HepG2 (cell line): ENCODE measurements around the gene COL13A1. TPM values are rescaled to one million over a fixed set of nuclear protein-coding genes. Genes with fewer than 3 reads are reported as not detected.

Experiments
- ATF7-NPFF ChIP-seq: sonication (generic); formaldehyde crosslinking; IDR thresholded peaks from 2 replicates; pipeline ENCODE4 v1.8.1; 2023; ENCODE audit warnings: mild to moderate bottlenecking, low read depth, missing genetic modification reagents, moderate library complexity
- FOSL2 ChIP-seq: sonication (generic); formaldehyde crosslinking; IDR thresholded peaks from 2 replicates; pipeline ENCODE4 v1.4.0; 2020; ENCODE audit warnings: missing genetic modification reagents
- HDAC1 ChIP-seq: sonication (generic); formaldehyde crosslinking; IDR thresholded peaks from 2 replicates; pipeline ENCODE4 v1.5.1; 2020; ENCODE audit warnings: mild to moderate bottlenecking, missing genetic modification reagents
- NR2C2 ChIP-seq: sonication (generic); formaldehyde crosslinking; IDR thresholded peaks from 2 replicates; pipeline ENCODE4 v1.4.0; 2020; ENCODE audit warnings: missing genetic modification reagents, mild to moderate bottlenecking, moderate library complexity, borderline replicate concordance
- PTBP1 ChIP-seq: fragments of 200-400 bp; formaldehyde crosslinking; IDR thresholded peaks from 2 replicates; pipeline ENCODE4 v1.6.1; 2018; ENCODE audit warnings: low read length, low read depth; ENCODE audit not compliant: poor library complexity, severe bottlenecking
- TEAD3 ChIP-seq: optimal IDR thresholded peaks from 2 replicates; pipeline ENCODE3; 2016; ENCODE audit warnings: borderline replicate concordance
- ZBTB21 ChIP-seq: sonication (generic); formaldehyde crosslinking; IDR thresholded peaks from 2 replicates; pipeline ENCODE4 v1.4.0; 2020; ENCODE audit warnings: missing genetic modification reagents
- polyA plus RNA-seq, 8 experiments: library from polyadenylated mRNA; depleted of rRNA in 3 of 8; stranded (reverse) in 7 of 8; unstranded in 1 of 8; fragments of >200 nt; fragmentation: Illumina TruSeq in 4 of 8; extraction: Trizol in 4 of 8; gene quantifications; 2 replicates each; pipeline versions ENCODE4 v1.2.1 to v1.2.3, GENCODE V29; 2011 to 2016; ENCODE audit warnings: low read depth in 4 of 8, missing spikeins in 1 of 8, mixed read lengths in 1 of 8; ENCODE audit not compliant: insufficient read depth in 1 of 8
- total RNA-seq, 5 experiments: library from RNA; depleted of rRNA; stranded (reverse); fragments of >200 nt; fragmentation: Illumina TruSeq; extraction: Trizol; gene quantifications; 2 replicates each; pipeline ENCODE4 v1.2.3, GENCODE V29; 2016; ENCODE audit warnings: low read depth in 1 of 5
- TF ChIP-seq, protein P1 (sequence below): sonication (generic); formaldehyde crosslinking; IDR thresholded peaks from 2 replicates; pipeline ENCODE4 v1.4.0; 2020; ENCODE audit warnings: missing genetic modification reagents, borderline replicate concordance
- TF ChIP-seq, protein P2 (sequence below): sonication (generic); formaldehyde crosslinking; IDR thresholded peaks from 2 replicates; pipeline ENCODE4 v1.5.0; 2020; ENCODE audit warnings: mild to moderate bottlenecking, low read depth, missing genetic modification reagents, borderline replicate concordance
- TF ChIP-seq, protein P3 (sequence below): sonication (generic); formaldehyde crosslinking; IDR thresholded peaks from 2 replicates; pipeline ENCODE4 v1.8.0; 2022; ENCODE audit warnings: missing genetic modification reagents, low read depth, mild to moderate bottlenecking, borderline replicate concordance
- TF ChIP-seq, protein P4 (sequence below): sonication (generic); formaldehyde crosslinking; IDR thresholded peaks from 2 replicates; pipeline ENCODE4 v1.4.0; 2020; ENCODE audit warnings: missing genetic modification reagents

Gene COL13A1
- total and polyA plus RNA-seq, 2 of the 13 experiments (the other 11 are each of a cell fraction or from before 2014, with no cell fraction given), result 0.07 TPM; not detected in 1

DNA sequence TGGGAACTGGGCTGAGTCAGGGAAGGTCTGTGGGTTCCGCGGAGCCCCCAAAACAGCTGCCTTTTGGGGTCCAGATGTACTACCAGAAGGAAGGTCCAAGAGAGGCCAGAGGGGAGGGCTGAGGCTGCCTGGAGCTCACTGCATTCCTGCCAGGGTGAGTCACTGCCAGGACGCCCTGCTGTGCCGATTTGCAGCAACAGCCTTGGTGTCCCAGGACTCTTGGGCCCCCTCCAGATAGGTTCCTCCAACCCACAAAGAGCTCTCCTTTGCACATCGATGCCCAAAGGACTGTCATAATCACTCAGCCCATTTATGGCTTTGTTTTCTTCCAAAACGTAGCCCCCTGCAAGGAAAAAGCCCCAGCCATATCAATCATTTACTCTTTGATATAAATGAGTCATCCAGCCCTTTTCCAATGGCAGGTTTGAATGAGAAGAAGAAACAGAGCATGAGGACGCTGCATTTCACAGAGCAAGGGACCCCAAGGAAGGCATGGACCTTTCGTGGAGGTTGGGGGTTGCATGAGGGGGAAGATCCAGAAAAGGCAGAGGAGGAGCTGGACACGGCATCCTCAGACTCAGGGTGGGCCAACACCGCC, 32.2 kb upstream of the COL13A1 start (continued):
- TF ChIP-seq, protein P1, sequence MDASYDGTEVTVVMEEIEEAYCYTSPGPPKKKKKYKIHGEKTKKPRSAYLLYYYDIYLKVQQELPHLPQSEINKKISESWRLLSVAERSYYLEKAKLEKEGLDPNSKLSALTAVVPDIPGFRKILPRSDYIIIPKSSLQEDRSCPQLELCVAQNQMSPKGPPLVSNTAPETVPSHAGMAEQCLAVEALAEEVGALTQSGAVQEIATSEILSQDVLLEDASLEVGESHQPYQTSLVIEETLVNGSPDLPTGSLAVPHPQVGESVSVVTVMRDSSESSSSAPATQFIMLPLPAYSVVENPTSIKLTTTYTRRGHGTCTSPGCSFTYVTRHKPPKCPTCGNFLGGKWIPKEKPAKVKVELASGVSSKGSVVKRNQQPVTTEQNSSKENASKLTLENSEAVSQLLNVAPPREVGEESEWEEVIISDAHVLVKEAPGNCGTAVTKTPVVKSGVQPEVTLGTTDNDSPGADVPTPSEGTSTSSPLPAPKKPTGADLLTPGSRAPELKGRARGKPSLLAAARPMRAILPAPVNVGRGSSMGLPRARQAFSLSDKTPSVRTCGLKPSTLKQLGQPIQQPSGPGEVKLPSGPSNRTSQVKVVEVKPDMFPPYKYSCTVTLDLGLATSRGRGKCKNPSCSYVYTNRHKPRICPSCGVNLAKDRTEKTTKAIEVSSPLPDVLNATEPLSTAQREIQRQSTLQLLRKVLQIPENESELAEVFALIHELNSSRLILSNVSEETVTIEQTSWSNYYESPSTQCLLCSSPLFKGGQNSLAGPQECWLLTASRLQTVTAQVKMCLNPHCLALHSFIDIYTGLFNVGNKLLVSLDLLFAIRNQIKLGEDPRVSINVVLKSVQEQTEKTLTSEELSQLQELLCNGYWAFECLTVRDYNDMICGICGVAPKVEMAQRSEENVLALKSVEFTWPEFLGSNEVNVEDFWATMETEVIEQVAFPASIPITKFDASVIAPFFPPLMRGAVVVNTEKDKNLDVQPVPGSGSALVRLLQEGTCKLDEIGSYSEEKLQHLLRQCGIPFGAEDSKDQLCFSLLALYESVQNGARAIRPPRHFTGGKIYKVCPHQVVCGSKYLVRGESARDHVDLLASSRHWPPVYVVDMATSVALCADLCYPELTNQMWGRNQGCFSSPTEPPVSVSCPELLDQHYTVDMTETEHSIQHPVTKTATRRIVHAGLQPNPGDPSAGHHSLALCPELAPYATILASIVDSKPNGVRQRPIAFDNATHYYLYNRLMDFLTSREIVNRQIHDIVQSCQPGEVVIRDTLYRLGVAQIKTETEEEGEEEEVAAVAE (CRISPR knock-in tag), result no peak
- TF ChIP-seq ATF7-NPFF (CRISPR knock-in tag), result no peak
- TF ChIP-seq, protein P2, sequence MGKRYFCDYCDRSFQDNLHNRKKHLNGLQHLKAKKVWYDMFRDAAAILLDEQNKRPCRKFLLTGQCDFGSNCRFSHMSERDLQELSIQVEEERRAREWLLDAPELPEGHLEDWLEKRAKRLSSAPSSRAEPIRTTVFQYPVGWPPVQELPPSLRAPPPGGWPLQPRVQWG, result no peak
- TF ChIP-seq FOSL2 (CRISPR knock-in tag), result peak; percentile 73
- TF ChIP-seq HDAC1 (CRISPR knock-in tag), result no peak
- TF ChIP-seq ZBTB21 (CRISPR knock-in tag), result no peak
- TF ChIP-seq, protein P3, sequence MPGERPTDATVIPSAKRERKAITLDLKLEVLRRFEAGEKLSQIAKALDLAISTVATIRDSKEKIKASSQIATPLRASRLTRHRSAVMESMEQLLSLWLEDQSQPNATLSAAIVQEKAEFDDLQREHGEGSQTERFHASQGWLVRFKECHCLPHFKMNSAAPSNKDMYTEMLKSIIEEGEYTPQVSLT (CRISPR knock-in tag), result no peak
- TF ChIP-seq, protein P4, sequence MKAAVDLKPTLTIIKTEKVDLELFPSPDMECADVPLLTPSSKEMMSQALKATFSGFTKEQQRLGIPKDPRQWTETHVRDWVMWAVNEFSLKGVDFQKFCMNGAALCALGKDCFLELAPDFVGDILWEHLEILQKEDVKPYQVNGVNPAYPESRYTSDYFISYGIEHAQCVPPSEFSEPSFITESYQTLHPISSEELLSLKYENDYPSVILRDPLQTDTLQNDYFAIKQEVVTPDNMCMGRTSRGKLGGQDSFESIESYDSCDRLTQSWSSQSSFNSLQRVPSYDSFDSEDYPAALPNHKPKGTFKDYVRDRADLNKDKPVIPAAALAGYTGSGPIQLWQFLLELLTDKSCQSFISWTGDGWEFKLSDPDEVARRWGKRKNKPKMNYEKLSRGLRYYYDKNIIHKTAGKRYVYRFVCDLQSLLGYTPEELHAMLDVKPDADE (CRISPR knock-in tag), result no peak
- no peak for TF ChIP-seq NR2C2 (CRISPR knock-in tag)
- peak; percentile 44 for TF ChIP-seq TEAD3 (CRISPR knock-in tag)
- no peak for TF ChIP-seq PTBP1
